Osteocyte (in vitro differentiated cells): ENCODE measurements around the gene PDZRN3. TPM values are rescaled to one million over a fixed set of nuclear protein-coding genes. Genes with fewer than 3 reads are reported as not detected.

Experiments
- DNase-seq: peaks from one replicate; pipeline ENCODE4 v3.0.0; 2021; ENCODE audit warnings: mixed read lengths; ENCODE audit not compliant: unreplicated experiment; ENCODE audit errors: extremely low spot score
- H3K27ac Mint-ChIP-seq: one replicate; pipeline ENCODE4 v1.8.0; 2021; ENCODE audit warnings: mild to moderate bottlenecking, mixed read lengths; ENCODE audit not compliant: unreplicated experiment
- H3K27me3 Mint-ChIP-seq: one replicate; pipeline ENCODE4 v1.8.0; 2021; ENCODE audit warnings: mixed read lengths; ENCODE audit not compliant: unreplicated experiment
- H3K36me3 Mint-ChIP-seq: one replicate; pipeline ENCODE4 v1.8.0; 2021; ENCODE audit warnings: mixed read lengths; ENCODE audit not compliant: unreplicated experiment
- H3K4me1 Mint-ChIP-seq: one replicate; pipeline ENCODE4 v1.8.0; 2021; ENCODE audit warnings: mixed read lengths; ENCODE audit not compliant: unreplicated experiment
- H3K4me3 Mint-ChIP-seq: one replicate; pipeline ENCODE4 v1.8.0; 2021; ENCODE audit warnings: mild to moderate bottlenecking, moderate library complexity, mixed read lengths; ENCODE audit not compliant: unreplicated experiment
- H3K9me3 Mint-ChIP-seq: one replicate; pipeline ENCODE4 v1.8.0; 2021; ENCODE audit warnings: mixed read lengths; ENCODE audit not compliant: unreplicated experiment
- total RNA-seq: library from RNA; stranded (reverse); gene quantifications from 2 replicates; pipeline ENCODE4 v1.2.1, GENCODE V29; 2021
- TF ChIP-seq, protein P1 (sequence below): fragments of 200-600 bp; sonication (generic); IDR thresholded peaks from 2 replicates; pipeline ENCODE4 v1.5.0; 2021; ENCODE audit warnings: antibody characterized with exemption, mild to moderate bottlenecking, moderate library complexity

PDZRN3 gene
- total RNA-seq, 1 donor from 2014 or later = 34.1 TPM

DNA sequence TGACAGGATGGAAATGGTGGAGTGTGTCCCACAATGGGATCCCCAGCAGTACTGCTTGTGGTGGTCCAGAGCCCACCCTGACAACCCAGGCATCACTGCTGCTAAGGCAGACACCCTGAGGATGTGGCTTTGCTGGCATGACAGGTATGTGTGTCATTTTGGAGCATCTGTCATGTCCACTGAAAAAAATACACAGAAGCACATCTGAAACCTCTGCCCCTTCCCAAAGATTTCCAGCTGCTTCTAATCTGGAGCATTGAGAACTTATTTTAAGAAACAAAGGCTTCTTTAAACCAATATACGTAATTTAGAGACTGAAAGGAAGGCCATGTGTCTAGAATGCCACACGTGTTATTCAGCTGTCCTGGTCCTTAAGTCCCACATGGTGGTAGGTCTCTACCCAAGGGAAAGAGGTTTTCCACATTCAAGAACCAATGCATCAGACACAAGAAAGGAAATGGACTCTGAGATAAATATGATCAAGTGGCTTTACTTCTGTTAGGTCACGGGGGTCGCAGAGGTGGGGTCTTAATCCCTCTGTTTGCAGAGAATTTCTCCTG lies 88.3 kb downstream of the PDZRN3 start:
- no peak for DNase-seq
- Mint-ChIP-seq H3K4me1 (peaks cover 6% of the 10 kb centered on the region), H3K4me3 (no peak overlapping the region), H3K9me3 (no peaks in the 10 kb centered on the region), H3K36me3 (peaks cover 6% of the 10 kb centered on the region), H3K27ac (no peak overlapping the region), H3K27me3 (no peaks in the 10 kb centered on the region)
- TF ChIP-seq, protein P1, sequence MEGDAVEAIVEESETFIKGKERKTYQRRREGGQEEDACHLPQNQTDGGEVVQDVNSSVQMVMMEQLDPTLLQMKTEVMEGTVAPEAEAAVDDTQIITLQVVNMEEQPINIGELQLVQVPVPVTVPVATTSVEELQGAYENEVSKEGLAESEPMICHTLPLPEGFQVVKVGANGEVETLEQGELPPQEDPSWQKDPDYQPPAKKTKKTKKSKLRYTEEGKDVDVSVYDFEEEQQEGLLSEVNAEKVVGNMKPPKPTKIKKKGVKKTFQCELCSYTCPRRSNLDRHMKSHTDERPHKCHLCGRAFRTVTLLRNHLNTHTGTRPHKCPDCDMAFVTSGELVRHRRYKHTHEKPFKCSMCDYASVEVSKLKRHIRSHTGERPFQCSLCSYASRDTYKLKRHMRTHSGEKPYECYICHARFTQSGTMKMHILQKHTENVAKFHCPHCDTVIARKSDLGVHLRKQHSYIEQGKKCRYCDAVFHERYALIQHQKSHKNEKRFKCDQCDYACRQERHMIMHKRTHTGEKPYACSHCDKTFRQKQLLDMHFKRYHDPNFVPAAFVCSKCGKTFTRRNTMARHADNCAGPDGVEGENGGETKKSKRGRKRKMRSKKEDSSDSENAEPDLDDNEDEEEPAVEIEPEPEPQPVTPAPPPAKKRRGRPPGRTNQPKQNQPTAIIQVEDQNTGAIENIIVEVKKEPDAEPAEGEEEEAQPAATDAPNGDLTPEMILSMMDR = no peak

DNA sequence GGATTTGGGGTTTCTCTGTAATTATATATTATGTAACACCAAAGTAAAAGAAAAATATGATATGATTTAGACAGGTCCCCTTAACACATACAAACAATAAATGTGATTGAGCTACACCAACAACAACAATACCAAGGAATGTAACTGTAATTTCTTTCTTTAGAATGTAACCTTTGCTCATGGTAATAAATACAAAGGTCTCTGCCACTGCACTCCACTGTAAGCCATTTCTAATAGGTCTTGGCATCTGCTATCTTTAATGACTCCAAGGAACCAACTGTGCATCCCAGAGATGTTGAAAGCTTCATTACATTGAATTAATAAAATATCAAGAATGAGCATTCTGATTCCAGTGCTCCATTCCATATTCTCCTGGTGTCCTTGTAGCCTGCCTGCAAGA lies 88.8 kb downstream of the PDZRN3 start:
- H3K27ac Mint-ChIP-seq = no peak overlapping the region
- no peaks in the 10 kb centered on the region for H3K9me3 Mint-ChIP-seq
- peaks cover 6% of the 10 kb centered on the region for H3K36me3 Mint-ChIP-seq
- H3K4me1 Mint-ChIP-seq = peaks cover 6% of the 10 kb centered on the region
- no peaks in the 10 kb centered on the region for H3K27me3 Mint-ChIP-seq
- no peak overlapping the region for H3K4me3 Mint-ChIP-seq
- TF ChIP-seq, protein P1 = no peak
- DNase-seq = no peak

DNA sequence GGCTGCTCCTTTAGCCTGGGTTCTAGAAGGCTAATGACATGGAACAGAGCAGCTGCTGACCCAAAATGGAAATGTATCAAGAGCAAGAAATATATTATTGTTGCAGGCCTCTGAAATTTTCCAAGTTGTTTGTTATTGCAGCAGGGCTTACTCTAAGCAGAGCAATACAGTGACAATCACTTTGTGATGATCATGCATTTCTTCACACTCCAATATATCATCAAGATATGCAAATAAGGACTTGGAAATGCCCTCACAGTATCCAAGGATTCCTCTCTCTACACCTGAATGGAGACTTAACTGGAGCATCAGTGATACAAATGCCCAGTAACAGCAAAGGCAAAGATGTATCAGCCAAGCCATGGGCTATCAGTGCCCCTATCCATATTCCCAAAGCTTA lies 89.6 kb downstream of the PDZRN3 start:
- TF ChIP-seq, protein P1 = no peak
- H3K27ac Mint-ChIP-seq = no peak overlapping the region
- no peak for DNase-seq
- H3K36me3 Mint-ChIP-seq = peaks cover 6% of the 10 kb centered on the region
- no peaks in the 10 kb centered on the region for H3K9me3 Mint-ChIP-seq
- H3K27me3 Mint-ChIP-seq = no peaks in the 10 kb centered on the region
- H3K4me1 Mint-ChIP-seq = peaks cover 9% of the 10 kb centered on the region
- H3K4me3 Mint-ChIP-seq = no peak overlapping the region

DNA sequence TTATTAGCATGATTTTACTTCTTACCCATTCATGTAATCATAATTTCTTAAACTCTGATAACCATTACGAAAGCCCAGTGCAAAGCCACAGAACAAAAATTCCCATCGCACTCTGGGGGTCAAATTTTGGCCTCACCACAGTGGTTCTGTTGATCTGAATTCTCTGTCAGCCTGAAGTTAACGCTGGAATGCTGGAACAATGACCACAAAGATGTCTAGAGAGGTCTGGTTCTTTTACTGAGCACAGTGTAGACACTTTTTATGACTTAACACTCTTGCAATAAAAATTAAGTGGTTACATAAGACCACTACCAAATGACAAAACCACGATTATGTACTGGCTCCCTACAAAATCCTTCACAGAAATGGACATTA lies 94.7 kb downstream of the PDZRN3 start:
- Mint-ChIP-seq H3K27ac (no peak overlapping the region), H3K27me3 (no peaks in the 10 kb centered on the region), H3K4me3 (no peak overlapping the region), H3K4me1 (peaks cover 9% of the 10 kb centered on the region), H3K9me3 (no peaks in the 10 kb centered on the region), H3K36me3 (peaks cover 8% of the 10 kb centered on the region)
- TF ChIP-seq, protein P1 = no peak
- no peak for DNase-seq

DNA sequence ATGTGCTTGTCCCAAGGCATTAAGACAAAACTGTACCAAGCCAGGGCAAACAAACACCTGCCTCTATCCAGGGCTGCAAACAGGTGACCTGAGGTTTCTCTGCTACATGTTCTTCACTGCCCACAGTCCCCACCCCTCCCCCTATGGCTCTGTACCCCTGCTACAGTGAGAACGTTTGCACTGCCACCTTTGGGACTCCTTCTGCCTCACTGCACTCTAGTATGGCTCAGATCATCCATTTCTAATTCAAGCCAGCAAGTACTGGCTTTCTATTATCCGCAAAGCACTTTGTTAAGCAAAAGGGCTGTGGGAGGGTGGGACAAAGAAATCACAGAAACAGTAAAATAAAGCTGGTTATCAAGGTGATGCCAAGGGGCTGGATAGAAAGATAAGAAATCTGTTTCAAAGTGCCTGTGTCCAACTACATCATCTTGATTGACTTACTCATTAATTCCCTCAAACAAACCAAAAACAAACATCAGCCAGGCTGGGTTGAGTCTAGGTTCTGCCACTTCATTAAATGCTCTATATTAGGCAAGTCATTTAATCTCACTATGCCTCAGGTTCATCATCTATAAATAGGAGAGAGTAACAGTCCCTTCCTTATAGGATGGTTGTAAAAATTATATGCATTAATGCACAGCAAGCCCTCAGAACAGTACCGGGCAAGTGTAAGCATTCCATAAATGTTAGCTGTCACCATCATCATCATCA lies 95.3 kb downstream of the PDZRN3 start:
- Mint-ChIP-seq H3K27me3 (no peaks in the 10 kb centered on the region), H3K36me3 (peaks cover 2% of the 10 kb centered on the region), H3K27ac (no peak overlapping the region), H3K4me1 (peaks cover 9% of the 10 kb centered on the region), H3K4me3 (no peak overlapping the region), H3K9me3 (no peaks in the 10 kb centered on the region)
- no peak for DNase-seq
- TF ChIP-seq, protein P1 = no peak
